Measurements from ENCODE around the gene NFKBIL1. TPM values are rescaled to one million over a fixed set of nuclear protein-coding genes. Genes with fewer than 3 reads are reported as not detected.

The NFKBIL1 gene
- total and polyA plus RNA-seq, 2 of the 4 experiments (the other 2 are of a cell fraction), result 7.8 to 10.8 TPM

- no peak for TF ChIP-seq MAZ (IDR thresholded peaks at IDR 0.05; ENCODE audit: borderline replicate concordance, low read depth, low read length)
These were observed 33.8 kb upstream of the NFKBIL1 start (continued) for GRCh38 chr6:31513456-31514165.

DNA sequence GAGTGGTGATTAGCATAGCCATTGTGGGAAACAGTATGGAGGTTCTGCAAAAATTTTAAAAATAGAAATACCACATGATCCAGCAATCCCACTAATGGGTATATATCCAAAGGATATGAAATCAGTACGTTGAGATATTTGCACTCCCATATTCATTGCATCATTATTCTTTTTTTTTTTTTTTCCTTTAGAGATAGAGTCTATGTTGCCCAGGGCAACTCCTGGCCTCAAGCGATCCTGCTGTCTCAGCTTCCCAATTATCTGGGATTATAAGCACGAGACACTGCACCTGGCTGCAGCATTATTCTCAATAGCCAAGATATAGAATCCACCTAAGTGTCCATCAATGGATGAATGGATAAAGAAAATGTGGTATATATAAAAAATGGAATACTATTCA, 25.6 kb upstream of the NFKBIL1 start:
- no peak for TF ChIP-seq FOS (IDR thresholded peaks at IDR 0.05; ENCODE audit: low read depth, low read length)
- TF ChIP-seq RFX5 (IDR thresholded peaks at IDR 0.05; ENCODE audit: low read depth, low read length), result no peak
- Histone ChIP-seq H3K4me1 (ENCODE audit: control insufficient read depth, insufficient read depth, low read length) (peaks cover 10% of the 10 kb centered on the region), H3K4me3 (ENCODE audit: insufficient read depth, low read depth, low read length) (no peak overlapping the region), H2BK20ac (ENCODE audit: low read depth, low read length) (no peak overlapping the region), H2BK15ac (ENCODE audit: low read depth, low read length) (no peak overlapping the region), H3K27me3 (ENCODE audit: control insufficient read depth, insufficient read depth, low read length) (no peaks in the 10 kb centered on the region), H3K9ac (ENCODE audit: low read depth, low read length) (no peak overlapping the region), H2BK120ac (ENCODE audit: low read depth, low read length) (no peak overlapping the region), H3K4me2 (ENCODE audit: low read depth, low read length) (no peak overlapping the region), H3K56ac (ENCODE audit: extremely low read depth, insufficient read depth, low read length) (no peak overlapping the region), H3K36me3 (ENCODE audit: control insufficient read depth, insufficient read depth, low read length) (no peaks in the 10 kb centered on the region), H4K8ac (ENCODE audit: low read depth in 2 of 2, low read length in 2 of 2) (no peak overlapping the region), H4K91ac (ENCODE audit: insufficient read depth, low read depth, low read length) (no peak overlapping the region), H4K5ac (ENCODE audit: low read depth, low read length) (no peak overlapping the region), H2AK5ac (ENCODE audit: low read depth, low read length) (no peak overlapping the region), H3K23ac (ENCODE audit: low read depth, low read length) (no peak overlapping the region), H3K79me1 (ENCODE audit: low read depth in 1 of 2, low read length in 2 of 2) (peaks cover 0 to 10% of the 10 kb centered on the region in 2 experiments; a peak in 1 of 4 replicates), H2AFZ (replicated peaks; ENCODE audit: low read length, poor library complexity) (no peak overlapping the region), H3K9me1 (ENCODE audit: insufficient read depth, low read length) (peaks cover 14% of the 10 kb centered on the region), H3K4ac (ENCODE audit: low read depth, low read length) (no peak overlapping the region), H3K14ac (replicated peaks; ENCODE audit: low read depth, low read length) (no peak overlapping the region), H3K18ac (ENCODE audit: low read depth, low read length) (no peak overlapping the region), H4K20me1 (ENCODE audit: insufficient read depth, low read length) (0 out of 2 replicates have a peak, but pooled peaks cover 5% of the 10 kb centered on the region), H3K9me3 (ENCODE audit: control insufficient read depth, insufficient read depth, low read length) (no peaks in the 10 kb centered on the region), H3K27ac (ENCODE audit: insufficient read depth, low read length) (no peak overlapping the region), H2BK5ac (ENCODE audit: low read depth, low read length, poor library complexity, severe bottlenecking) (no peak overlapping the region), H2AK9ac (replicated peaks; ENCODE audit: low read depth, low read length, poor library complexity) (no peak overlapping the region)
- ChIA-PET POLR2A (ENCODE audit: unreplicated experiment) (no interaction called here), CTCF (no interaction called here)
- in situ Hi-C loops (cut with MboI; ENCODE audit: low sequenced_read_pairs), result no loop called here
- DNase-seq, result no peak
- intact Hi-C loops (cut with micrococcal nuclease), result no loop called here
- BruUV-seq (replicated peaks), result no TSS peak
- no CpG with 5 or more reads among the region's 3 CpGs for WGBS, 2 experiments (ENCODE audit: extremely low coverage in 2 of 2, insufficient read length in 1 of 2)
- dilution Hi-C loops (cut with HindIII; ENCODE audit: low sequenced_read_pairs, unreplicated experiment), result no loop called here
- ATAC-seq (ENCODE audit: low read depth), result no peak

Measured in IMR-90 (cell line).